HG02943 (cell line): ENCODE data around the gene PRKX.
"Not testable (repeated sequence)": the region's sequence is repeated elsewhere in the genome, so short reads cannot be mapped to it uniquely, and the experiment has no call there.

Experiments used
- ATAC-seq: cut with Tn5 transposase; IDR thresholded peaks from one replicate; pipeline ENCODE4 v1.9.1; 2021; ENCODE audit warnings: mild to moderate bottlenecking, low read depth, moderate library complexity; ENCODE audit not compliant: unreplicated experiment

The PRKX gene

DNA sequence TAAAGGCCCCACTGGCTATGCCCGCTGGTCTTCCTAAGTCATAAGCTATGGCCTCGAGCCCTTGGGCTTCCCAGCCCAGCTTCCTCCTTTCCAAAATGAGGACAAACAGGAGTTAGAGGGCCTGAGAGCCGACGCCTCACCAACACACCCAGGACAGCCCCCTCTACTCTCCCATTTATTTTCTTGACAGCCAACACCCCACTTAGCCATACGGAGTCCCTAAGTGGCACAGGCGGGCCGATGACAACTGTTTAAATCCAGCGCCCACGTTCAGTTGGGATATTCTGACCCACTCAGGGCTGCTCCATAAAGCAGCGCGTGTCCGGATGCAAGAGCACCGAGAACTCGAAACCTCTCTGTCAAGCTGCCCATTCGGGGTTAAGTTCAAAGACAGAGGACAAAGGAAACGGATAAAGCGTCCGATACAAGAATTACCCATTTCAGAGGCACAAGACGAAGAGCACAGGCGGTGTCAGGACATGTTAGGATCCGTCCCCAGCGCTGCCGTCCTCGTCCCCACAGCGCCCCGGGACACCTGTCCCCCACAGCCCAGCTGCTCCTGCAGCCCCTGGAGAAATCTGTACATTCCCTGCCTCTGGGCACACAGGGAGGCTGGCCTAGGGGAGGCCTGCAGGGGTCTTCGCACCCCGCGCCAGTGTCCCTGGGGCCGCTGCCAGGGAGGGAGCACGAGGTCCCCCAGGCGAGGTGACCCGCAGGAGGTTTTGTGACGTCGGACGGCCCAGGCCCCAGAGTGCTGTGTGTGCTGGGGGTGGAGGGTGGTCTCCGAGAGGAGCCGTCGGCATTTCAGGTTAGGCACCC, 1.2 kb downstream of the PRKX start:
- ATAC-seq = peak; percentile 16

DNA sequence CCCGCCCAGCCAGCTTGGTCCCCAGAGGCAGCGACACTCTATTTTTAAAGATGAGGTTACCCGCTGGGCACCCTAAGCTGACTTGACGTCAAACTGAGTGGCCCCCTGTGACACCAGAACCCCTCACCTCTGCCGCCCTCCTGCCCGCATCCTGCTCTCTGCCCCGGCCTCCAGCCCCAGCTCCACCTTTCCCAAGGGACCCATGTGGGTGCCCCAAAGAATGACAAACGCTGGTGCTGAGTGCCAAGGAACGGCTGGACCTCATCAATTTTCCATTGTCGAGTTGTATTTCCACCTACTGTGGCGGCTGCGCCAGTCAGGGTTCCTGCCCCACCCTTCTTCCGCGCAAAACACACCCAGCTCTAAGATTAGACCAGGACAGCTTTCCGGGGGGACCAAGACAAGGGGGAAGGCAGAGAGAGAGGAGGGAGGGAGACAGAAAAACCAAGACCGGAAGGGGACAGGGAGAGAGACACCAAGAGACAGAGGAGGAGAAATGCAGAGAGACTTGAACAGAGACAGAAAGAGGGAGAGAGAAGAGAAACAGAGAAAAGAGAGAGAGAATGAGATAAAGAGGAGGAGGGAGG, 2.0 kb downstream of the PRKX start:
- ATAC-seq = no peak

DNA sequence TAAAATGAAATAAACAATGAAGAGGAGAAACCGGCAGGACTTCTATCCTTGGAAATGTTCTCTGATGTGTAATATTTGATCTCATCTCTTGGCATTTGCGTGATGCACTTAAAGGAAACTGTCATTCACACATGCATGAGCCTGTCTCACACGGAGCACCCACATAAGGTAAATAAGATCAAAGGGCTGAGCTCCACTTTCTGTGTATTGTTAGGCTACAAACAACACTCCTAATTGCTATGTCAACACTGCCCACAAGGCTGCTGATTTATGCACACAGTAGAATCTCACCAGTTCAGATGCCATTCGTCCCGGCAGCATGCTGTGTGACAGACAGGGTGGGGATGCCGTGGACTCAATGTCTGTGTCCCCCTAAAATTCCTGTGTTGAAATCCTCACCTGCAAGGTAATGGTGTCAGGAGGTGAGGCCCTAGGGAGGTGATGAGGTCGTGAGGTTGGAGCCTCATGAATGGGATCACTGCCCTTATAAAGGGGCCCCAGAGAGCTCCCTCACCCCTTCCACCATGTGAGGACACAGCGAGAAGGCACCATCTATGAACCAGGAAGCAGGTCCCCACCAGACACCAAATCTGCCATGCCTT, 5.7 kb downstream of the PRKX start:
- not testable (repeated sequence) for ATAC-seq

DNA sequence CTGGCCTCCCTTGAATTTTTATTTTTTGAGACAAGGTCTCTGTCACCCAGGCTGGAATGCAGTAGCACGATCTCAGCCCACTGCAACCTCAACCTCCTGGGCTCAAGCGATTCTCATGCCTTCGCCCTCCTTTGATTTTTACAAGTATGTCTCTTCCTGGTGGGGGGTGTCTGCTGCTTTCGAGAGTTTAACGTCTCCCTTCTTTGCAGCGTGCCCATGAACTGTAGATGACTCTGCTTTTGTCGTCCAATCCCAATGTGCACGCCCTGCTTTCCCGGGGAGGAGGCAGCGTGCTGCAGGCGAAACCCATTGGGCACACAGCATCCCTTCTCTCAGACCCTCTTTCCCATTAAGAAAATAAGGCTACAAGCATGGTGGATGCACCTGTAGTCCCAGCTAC, 7.0 kb downstream of the PRKX start:
- ATAC-seq = no peak

DNA sequence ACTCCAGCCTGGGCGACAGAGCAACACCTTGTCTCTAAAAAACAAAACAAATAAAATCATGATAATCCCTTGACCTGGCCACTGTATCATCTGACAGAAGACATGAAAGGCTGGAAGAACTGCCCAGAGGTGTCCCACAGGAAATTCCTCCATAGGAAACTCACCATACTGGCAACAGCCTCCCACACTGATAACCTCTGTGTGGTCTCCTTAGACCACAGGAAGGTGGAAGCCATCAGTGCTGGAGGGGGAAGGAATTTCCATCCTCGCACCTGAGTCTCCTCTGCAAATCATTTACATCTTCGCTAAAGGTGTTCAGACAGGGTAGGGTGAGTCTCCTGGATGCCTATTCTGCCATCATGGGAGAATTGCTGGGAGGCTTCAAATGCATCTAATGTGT, 10.2 kb downstream of the PRKX start:
- not testable (repeated sequence) for ATAC-seq

DNA sequence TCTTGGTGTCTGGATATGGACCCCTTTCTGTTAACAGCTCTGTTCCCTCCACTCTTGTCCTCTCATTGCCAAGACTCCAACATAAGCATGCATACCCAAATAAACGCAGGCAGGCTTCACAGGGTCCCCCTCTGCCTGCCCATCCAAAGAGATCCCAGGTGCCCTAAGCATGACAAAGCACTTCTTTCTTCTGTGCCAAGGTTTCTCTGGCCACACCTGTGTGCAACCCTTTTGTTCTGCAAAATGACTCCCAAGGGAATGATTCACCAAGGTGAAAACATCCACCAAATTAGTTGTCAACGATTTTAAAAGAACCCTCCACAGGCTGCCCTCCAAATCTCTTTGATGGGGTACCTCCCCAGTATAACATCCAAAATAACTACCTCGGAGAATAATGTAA, 11.4 kb downstream of the PRKX start:
- ATAC-seq = not testable (repeated sequence)

DNA sequence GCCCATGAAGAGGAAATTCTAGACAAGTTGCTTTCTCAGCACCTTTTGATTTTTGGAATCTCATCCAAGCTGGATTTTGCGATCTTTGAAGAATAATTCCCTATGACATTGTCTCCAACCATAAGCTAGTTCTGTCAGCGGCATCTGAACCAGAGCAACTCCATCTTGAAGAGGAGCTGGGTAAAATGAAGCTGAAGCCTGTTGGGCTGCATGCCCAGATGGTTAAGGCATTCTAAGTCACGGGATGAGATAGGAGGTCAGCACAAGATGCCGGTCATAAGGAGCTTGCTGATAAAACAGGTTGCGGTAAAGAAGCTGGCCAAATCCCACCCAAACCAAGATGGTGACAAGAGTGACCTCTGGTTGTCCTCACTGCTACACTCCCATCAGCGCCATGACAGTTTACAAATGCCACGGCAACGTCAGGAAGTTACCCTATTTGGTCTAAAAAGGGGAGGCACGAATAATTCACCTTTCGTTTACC, 12.0 kb downstream of the PRKX start:
- ATAC-seq = not testable (repeated sequence)

DNA sequence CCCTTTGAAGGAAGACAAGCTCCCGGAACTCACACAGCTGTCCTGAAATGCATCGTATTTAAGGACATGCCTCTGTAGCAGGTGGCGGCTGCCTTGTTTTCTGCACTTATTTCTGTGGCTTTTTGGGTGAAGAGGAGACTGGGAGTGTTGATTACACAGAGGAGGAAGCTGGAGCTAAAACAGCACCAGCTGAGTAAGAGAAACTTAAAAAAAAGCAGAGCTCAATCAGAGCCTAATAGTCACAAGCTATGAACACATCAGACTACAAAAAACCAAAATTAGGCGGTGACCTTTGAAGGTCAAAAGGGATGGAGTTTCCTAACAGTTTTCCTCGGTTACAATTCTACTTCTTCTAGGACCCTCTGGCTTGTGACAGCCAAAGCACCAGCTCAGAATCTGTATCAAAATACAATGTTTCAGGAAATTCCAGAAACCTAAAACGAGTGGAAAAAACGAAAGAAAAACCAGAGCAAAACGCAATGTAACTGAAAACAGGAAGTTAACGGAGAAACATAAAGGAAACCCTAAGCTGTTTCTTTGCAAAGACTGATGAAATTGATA, 13.5 kb downstream of the PRKX start:
- peak; percentile 57 for ATAC-seq

DNA sequence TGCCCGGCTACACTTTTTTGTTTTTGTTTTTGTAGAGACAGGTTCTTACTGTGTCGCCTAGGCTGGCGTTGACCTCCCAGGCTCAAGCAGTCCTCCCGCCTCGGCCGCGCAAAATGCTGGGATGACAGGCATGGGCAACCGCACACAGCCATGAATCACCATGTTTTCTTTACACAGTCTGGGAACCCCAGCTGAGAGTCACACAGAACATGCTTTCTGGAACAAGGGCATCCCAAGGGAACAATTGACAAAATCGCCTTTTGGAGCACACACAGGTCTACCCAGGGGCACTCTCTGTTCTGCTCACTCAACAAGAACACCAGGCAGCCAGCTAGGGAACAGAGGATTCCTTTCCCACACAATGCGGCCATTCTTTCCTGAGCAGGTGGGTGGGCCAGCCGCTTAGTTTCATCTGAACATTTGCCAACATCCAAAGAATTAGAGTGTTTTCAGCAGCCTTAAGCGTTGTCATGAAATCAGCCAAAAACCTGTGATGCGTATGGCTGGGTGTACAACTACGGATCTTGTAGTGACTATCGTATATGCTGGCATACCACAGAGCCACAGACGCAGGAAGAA, 15.7 kb downstream of the PRKX start:
- ATAC-seq = no peak

DNA sequence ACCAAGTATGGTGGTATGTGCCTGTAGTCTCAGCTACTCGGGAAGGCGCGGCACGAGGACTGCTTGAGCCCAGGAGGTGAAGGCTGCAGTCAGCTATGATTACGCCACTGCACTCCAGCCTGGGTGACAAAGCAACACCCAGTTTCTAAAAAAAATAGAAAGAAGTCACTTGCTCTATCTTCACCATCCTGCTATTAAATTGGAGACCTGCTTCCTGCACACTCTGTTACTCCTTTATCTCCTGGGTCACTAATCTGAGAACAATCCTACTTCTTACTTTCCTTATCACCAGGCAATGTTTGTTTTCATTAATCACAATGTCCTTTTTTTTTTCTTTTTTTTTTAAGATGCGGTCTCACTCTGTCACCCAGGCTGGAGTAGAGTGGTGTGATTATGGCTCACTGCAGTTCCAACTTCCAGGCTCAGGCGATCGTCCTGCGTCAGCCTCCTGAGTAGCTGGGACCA, 16.2 kb downstream of the PRKX start:
- no peak for ATAC-seq

DNA sequence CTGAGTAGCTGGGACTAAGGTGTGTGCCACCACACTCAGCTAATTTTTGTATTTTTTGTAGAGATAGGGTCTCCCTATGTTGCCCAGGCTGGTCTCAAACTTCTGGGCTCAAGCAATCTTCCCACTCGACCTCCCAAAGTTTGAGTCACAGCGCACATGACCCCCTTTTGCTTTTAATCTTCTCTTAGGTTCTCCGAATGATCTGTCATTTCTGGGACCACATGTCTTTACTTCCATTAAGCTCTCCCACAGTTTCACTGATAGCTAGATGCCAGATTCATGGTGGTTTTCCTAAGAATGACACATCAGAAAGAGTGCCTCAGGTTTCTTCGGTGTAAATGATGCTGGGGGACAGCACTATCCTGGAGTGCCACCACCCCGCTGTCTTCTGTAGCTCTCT, 17.9 kb downstream of the PRKX start:
- no peak for ATAC-seq

DNA sequence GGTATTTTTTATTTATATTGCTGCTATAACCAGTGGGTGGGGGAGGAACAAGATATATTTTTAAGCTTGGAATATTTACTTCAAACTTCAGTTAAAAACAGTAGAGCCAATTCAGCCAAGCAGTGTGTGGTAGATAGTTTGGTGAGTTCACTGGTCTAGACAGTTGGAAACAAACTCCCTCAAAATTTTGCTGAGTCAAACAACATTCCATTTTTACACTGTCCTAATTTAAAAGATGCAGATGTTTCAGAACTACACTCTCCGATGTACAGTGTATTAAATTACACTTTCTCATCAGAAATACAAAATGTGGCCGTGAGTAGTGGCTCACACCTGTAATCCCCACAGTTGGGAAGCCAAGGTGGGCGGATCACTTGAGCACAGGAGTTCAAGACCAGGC, 23.3 kb downstream of the PRKX start:
- no peak for ATAC-seq

DNA sequence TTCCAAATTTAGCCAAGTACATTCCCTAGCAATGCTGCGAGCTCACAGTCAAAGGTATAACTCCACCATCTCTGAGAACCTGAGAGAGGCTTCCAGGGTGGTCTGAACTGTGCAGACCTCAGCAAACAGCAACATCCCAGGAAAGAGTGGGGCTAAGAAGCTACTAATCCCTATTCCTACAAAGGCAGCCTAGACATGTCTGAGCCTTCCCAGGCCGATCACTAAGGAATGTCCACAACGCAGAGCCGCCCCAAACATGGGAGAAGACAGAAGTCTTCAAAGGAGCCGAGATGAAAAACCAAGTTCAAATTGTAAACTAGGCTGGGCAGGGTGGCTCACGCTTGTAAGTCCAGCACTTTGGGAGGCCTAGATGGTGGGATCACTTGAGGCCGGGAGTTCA, 30.2 kb downstream of the PRKX start:
- ATAC-seq = not testable (repeated sequence)

DNA sequence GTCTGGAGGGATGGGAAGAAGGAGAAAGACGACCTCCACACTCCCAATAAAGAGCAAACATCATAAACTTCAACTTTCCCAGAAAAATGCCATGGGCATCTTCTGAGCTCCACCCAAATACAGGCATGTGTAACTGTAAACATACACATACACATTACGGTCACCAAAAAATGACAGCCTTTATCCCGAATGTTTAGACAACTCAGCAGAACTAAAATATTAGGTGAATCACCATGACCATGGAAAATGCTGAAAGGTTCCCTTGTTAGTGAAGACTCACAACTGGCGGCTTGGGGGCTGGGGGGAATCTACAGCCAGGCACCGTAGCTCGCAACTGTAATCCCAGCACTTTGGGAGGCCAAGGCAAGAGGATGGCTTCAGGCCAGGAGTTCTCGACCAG, 33.0 kb downstream of the PRKX start:
- no peak for ATAC-seq

DNA sequence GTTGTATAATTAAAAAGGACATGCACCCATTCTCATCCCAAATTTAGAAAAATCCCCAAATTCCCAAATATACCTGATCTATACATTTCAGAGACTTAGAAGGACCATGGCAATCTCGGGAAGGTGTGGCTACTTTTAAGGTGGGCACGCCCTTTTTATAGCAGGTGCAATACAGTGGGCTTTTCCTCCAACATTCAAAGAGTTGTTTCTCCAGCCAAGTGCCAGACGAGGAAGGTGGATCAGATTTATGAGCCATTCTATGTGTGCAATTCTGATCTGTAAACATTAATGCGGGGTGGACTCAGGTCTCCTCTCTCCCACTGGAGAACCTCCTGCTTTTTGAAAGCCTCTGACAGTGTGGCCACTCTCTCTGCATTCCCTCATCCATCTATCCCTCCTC, 33.8 kb downstream of the PRKX start:
- ATAC-seq = no peak

DNA sequence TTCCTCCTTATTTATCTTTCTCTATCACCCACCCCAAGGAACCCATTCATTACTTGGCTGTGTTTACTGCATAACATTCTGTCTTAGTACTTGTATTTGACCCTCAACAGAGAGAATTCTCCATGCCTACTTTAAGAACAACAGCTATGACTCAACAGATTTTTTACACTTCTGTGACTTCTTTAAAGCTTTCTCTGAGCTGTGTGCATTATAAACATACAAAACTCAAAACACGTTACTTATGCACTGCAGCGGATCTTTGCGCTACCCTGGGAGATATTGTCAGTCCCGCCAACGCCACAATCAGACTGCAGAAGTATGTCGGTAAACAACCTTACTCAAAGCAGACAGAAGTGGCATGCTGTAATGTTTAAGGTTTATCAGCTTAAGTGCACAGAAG, 35.1 kb downstream of the PRKX start:
- ATAC-seq = no peak

DNA sequence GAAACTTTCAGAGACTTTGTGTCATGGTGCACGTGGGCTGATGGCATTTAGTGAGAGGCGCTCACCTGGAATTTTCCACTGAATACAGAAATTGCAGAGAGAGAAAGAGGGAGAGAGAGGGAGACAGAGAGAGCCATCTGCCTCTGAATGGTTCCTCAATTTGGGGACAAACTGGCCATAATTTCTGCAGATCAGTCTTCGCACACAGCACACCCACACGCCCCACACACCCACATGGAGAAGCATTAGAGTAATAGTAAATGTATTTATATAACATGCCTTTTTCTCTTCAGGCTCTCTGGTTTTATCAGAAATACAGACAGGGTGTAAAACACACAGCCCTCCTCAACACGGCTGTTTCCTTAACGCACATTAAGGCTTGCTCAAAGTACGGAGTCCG, 38.6 kb downstream of the PRKX start:
- no peak for ATAC-seq

DNA sequence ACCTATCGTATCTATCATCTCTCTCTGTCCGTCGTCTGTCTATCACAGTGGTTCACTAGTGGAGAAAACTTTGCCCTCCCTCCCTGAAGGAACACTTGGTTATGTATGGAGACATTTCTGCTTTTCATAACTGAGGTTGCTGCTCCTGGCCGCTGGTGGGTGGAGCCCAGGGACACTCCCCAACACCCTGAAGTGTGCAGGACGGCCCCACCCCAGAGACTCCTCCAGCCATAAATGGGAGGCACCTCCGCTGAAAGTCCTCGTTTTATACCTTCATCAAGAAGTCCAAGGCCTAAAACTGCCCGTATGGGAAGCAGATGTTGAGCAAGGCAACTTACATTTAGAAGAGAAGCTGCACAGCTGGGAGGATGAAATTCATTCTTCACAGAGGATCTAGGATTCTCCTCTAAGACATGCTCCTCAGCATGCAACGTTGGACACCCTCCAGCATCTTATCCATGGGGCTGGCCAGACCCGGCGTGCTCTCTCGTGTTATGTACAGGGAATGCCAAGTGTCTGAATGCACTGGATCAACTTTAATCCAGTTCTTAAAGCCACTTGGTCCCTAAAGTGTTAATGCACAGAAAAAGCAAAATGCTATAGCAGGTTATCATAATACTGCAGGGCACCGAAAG, 43.5 kb downstream of the PRKX start:
- no peak for ATAC-seq

DNA sequence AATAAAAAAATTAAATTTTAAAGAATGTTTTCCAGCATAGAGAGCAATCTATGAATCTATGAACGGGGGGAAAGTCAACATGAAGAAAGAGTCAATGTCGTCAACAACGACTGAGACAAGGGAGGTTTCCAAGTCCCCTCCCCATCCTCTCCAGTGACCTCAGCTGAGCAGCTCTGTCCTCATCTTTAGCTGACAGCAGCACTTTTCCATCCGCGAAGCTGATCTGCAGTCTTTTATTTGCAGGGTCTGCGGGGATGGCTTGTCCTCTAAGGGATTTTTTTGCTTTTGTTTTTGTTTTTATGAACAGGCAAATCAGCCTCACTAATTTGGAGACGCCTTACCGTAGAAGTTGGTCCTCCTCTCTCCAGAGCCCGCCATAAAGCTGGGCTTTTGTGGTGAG, 46.5 kb downstream of the PRKX start:
- no peak for ATAC-seq

DNA sequence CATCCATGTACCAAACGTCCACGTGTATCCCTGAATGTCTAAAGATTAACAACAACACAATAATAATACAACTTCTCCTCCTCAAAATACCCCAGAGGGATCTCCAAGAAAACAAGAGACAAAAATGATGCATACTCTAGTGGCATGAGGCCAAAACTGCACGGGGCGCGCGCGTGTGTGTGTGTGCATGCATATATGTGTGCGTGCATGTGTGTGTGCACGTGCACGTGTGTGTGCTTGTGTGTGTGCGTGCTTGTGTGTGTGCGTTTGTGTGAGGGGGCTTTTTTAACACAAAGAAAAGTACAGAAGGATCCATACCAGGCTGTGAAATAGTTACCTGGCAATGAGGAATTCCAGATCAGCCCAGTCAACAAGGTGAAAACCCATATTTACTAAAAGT, 48.5 kb downstream of the PRKX start:
- no peak for ATAC-seq
